Vagina (tissue), 2 donors: ENCODE data around the gene CIAPIN1. TPM values are rescaled to one million over a fixed set of nuclear protein-coding genes. Genes with fewer than 3 reads are reported as not detected.
"Not testable (repeated sequence)": the region's sequence is repeated elsewhere in the genome, so short reads cannot be mapped to it uniquely, and the experiment has no call there.

ENCODE experiments used
- DNase-seq, 2 donors: peaks; one replicate each; pipeline ENCODE4 v3.0.0-alpha.2; 2017; ENCODE audit errors: extremely low spot score in 2 of 2
- H3K27ac ChIP-seq: fragments of 200-600 bp; sonication (generic); one replicate; pipeline ENCODE4 v1.5.1; 2019
- H3K27me3 ChIP-seq: fragments of 200-600 bp; sonication (generic); one replicate; pipeline ENCODE4 v1.5.1; 2019
- H3K36me3 ChIP-seq, 2 donors: fragments of 200-600 bp; sonication (generic); one replicate each; pipeline ENCODE4 v1.5.1; 2017 to 2019
- H3K4me1 ChIP-seq: fragments of 200-600 bp; sonication (generic); one replicate; pipeline ENCODE4 v1.5.1; 2019
- H3K4me3 ChIP-seq, 2 donors: fragments of 200-600 bp; sonication (generic); 1 replicate in 1 of 2; 2 replicates in 1 of 2; pipeline ENCODE4 v1.5.1; 2016 to 2019
- H3K9me3 ChIP-seq: fragments of 200-600 bp; sonication (generic); one replicate; pipeline ENCODE4 v1.5.1; 2019
- CTCF ChIP-seq, 3 experiments: fragments of 450-650 bp in 2 of 3; fragments of 200-600 bp in 1 of 3; sonication (generic) in 1 of 3; IDR thresholded peaks; one replicate each; pipeline ENCODE4 v1.5.1; 2017 to 2019; ENCODE audit warnings: antibody characterized with exemption in 3 of 3, mild to moderate bottlenecking in 2 of 3, moderate library complexity in 2 of 3
- POLR2A ChIP-seq, 2 donors: fragments of 450-650 bp; IDR thresholded peaks; one replicate each; pipeline ENCODE4 v1.6.1; 2017; ENCODE audit warnings: antibody characterized with exemption in 2 of 2, mild to moderate bottlenecking in 2 of 2, moderate library complexity in 2 of 2
- POLR2AphosphoS5 ChIP-seq, 2 donors: sonication (generic); formaldehyde crosslinking; IDR thresholded peaks; one replicate each; pipeline ENCODE4 v1.9.0; 2017; ENCODE audit warnings: antibody characterized with exemption in 2 of 2, mild to moderate bottlenecking in 2 of 2, low read depth in 1 of 2; ENCODE audit not compliant: insufficient read depth in 1 of 2
- intact Hi-C: fragments of 100-400 bp; cut with DNase I; formaldehyde crosslinking; loops from one replicate; pipeline ENCODE4 v1.15.1; 2023
- total RNA-seq: library from RNA; depleted of rRNA; stranded (reverse); fragments of >200 nt; gene quantifications from one replicate; pipeline ENCODE4 v1.2.3, GENCODE V29; 2016

CIAPIN1 gene
- total RNA-seq, 1 donor from 2014 or later = 28.0 TPM

GRCh38 chr16:57403965-57404817, 43.0 kb downstream of the CIAPIN1 start, which contains the start of gene CCL17:
TSS of gene CCL17 (plus strand) at chr16:57404767. CDS start at chr16:57413933, 9,166 bp downstream.
- Histone ChIP-seq H3K9me3 (no peaks in the 10 kb centered on the region), H3K4me3 (no peak within 1 kb of the TSS), H3K4me1 (no peaks in the 10 kb centered on the region), H3K36me3 (no peaks in the 10 kb centered on the region), H3K27ac (no peak within 1 kb of the TSS), H3K27me3 (no peaks in the 10 kb centered on the region)
- TF ChIP-seq POLR2A (IDR thresholded peaks at IDR 0.05) = no peak
- TF ChIP-seq POLR2AphosphoS5 (IDR thresholded peaks at IDR 0.05; ENCODE audit: insufficient read depth in 1 of 2, low read depth in 1 of 2) = no peak
- no peak for TF ChIP-seq CTCF (IDR thresholded peaks at IDR 0.05)
- no peak for DNase-seq
- intact Hi-C loops = no loop called here

DNA sequence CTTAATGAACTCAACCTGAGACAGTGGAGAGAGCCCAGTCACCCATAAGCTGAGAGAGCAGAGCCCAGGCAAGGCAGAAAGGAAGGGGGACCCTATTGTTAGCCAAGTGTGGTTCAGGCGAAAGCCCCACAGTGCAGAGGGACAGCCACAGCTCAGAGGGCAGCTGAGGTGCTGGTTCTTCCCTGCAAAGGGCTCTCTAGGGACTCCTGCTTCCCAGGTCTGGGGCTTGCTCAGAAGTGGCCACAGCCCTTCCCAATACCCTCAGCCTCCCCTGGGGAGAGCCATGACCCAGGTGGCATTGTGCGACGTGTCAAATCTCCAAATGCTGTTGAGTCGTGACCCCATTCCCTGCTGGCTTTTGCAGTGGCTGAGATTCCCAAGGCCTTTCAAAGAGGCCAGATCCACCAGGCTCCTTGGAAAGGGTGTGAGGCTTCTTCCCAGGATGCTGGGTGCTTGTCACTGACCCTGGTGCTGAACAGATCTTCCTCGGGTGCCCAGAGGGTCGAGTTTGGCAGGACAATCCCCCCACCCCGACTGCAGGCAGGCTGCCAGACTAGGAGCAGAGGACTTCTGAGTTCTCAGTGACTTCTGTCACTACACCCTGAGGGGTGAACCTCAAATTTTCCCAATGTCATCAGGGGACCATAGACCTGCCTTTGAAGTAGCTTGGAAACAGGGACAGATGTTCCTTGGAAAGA, 45.1 kb downstream of the CIAPIN1 start:
- Histone ChIP-seq H3K27me3 (no peaks in the 10 kb centered on the region), H3K27ac (no peak overlapping the region), H3K36me3 (no peaks in the 10 kb centered on the region), H3K4me1 (no peaks in the 10 kb centered on the region), H3K4me3 (no peak overlapping the region), H3K9me3 (no peaks in the 10 kb centered on the region)
- TF ChIP-seq POLR2AphosphoS5 (IDR thresholded peaks at IDR 0.05; ENCODE audit: insufficient read depth in 1 of 2, low read depth in 1 of 2) (no peak), POLR2A (IDR thresholded peaks at IDR 0.05) (no peak), CTCF (IDR thresholded peaks at IDR 0.05) (no peak)
- intact Hi-C loops = no loop called here
- no peak for DNase-seq

- DNase-seq, H3K27ac ChIP-seq, H3K4me1 ChIP-seq, H3K36me3 ChIP-seq, H3K9me3 ChIP-seq, H3K27me3 ChIP-seq, H3K4me3 ChIP-seq, intact Hi-C loops: not testable (repeated sequence)
Observed at GRCh38 chr16:57397493-57397892, 49.7 kb downstream of the CIAPIN1 start.

- DNase-seq = no peak
- Histone ChIP-seq H3K9me3 (no peaks in the 10 kb centered on the region), H3K4me1 (no peaks in the 10 kb centered on the region), H3K36me3 (no peaks in the 10 kb centered on the region), H3K27ac (no peak overlapping the region), H3K4me3 (no peak overlapping the region), H3K27me3 (no peaks in the 10 kb centered on the region)
- intact Hi-C loops = no loop called here
- TF ChIP-seq CTCF (IDR thresholded peaks at IDR 0.05) = no peak
- no peak for TF ChIP-seq POLR2AphosphoS5 (IDR thresholded peaks at IDR 0.05; ENCODE audit: insufficient read depth in 1 of 2, low read depth in 1 of 2)
- TF ChIP-seq POLR2A (IDR thresholded peaks at IDR 0.05) = no peak
Observed at GRCh38 chr16:57396786-57397185, 50.4 kb downstream of the CIAPIN1 start.

GRCh38 chr16:57395026-57395425, 52.2 kb downstream of the CIAPIN1 start:
- no peaks in the 10 kb centered on the region for H3K9me3 ChIP-seq
- no peak for DNase-seq

More at GRCh38 chr16:57395026-57395425, 52.2 kb downstream of the CIAPIN1 start:
- intact Hi-C loops = no loop called here
- Histone ChIP-seq H3K4me3 (no peak overlapping the region), H3K27ac (no peak overlapping the region), H3K36me3 (no peaks in the 10 kb centered on the region), H3K27me3 (no peaks in the 10 kb centered on the region), H3K4me1 (peaks cover 6% of the 10 kb centered on the region)
- TF ChIP-seq CTCF (IDR thresholded peaks at IDR 0.05) (no peak), POLR2A (IDR thresholded peaks at IDR 0.05) (no peak), POLR2AphosphoS5 (IDR thresholded peaks at IDR 0.05; ENCODE audit: insufficient read depth in 1 of 2, low read depth in 1 of 2) (no peak)
